Measurements from ENCODE around the gene SLC35F3.
"Not testable (repeated sequence)": the region's sequence is repeated elsewhere in the genome, so short reads cannot be mapped to it uniquely, and the experiment has no call there.

SLC35F3 gene

GRCh38 chr1:234170067-234170466, 265.6 kb downstream of the SLC35F3 start:
- TF ChIP-seq CTCF (conservative IDR thresholded peaks at IDR 0.05): no peak
- no peak overlapping the region for H3K27ac ChIP-seq

GRCh38 chr1:234170622-234171021, 266.1 kb downstream of the SLC35F3 start:
- H3K27ac ChIP-seq: no peak overlapping the region
- no peak for TF ChIP-seq CTCF (conservative IDR thresholded peaks at IDR 0.05)

- TF ChIP-seq CTCF (conservative IDR thresholded peaks at IDR 0.05): no peak
- no peak overlapping the region for H3K27ac ChIP-seq
Measured at GRCh38 chr1:234173968-234174367, 269.5 kb downstream of the SLC35F3 start.

GRCh38 chr1:234175363-234175762, 270.9 kb downstream of the SLC35F3 start:
- TF ChIP-seq CTCF (conservative IDR thresholded peaks at IDR 0.05): no peak
- no peak overlapping the region for H3K27ac ChIP-seq

GRCh38 chr1:234176000-234176399, 271.5 kb downstream of the SLC35F3 start:
- no peak overlapping the region for H3K27ac ChIP-seq
- no peak for TF ChIP-seq CTCF (conservative IDR thresholded peaks at IDR 0.05)

GRCh38 chr1:234176847-234177246, 272.4 kb downstream of the SLC35F3 start:
- not testable (repeated sequence) for H3K27ac ChIP-seq

- H3K27ac ChIP-seq: no peak overlapping the region
- TF ChIP-seq CTCF (conservative IDR thresholded peaks at IDR 0.05): no peak
Measured at GRCh38 chr1:234185438-234185837, 281.0 kb downstream of the SLC35F3 start.

GRCh38 chr1:234186037-234186688, 281.7 kb downstream of the SLC35F3 start:
- TF ChIP-seq CTCF (conservative IDR thresholded peaks at IDR 0.05): no peak
- H3K27ac ChIP-seq: no peak overlapping the region

Data from VCaP (cell line).